Measurements from ENCODE around the gene ADAMTS14.

DNA sequence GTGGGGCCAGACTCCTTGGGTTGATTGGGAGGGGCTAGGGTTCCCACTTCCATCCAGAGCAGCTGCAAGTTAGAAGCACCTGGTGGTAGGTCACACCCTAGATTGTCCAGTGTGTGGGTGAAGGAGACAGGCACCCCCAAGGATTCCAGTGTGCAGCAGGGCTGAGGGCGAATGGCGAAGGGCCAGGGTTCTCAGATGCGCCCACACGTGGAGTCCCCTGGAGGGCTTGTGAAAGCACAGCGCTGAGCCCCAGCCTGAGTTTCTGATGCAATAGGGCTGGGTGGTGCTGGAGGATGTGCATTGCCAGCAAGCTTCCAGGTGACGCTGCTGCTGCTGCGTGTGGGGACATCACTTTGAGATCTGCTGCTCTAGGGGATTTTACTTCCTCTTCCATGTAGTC, 87.5 kb downstream of the ADAMTS14 start:
- TF ChIP-seq, protein P1, sequence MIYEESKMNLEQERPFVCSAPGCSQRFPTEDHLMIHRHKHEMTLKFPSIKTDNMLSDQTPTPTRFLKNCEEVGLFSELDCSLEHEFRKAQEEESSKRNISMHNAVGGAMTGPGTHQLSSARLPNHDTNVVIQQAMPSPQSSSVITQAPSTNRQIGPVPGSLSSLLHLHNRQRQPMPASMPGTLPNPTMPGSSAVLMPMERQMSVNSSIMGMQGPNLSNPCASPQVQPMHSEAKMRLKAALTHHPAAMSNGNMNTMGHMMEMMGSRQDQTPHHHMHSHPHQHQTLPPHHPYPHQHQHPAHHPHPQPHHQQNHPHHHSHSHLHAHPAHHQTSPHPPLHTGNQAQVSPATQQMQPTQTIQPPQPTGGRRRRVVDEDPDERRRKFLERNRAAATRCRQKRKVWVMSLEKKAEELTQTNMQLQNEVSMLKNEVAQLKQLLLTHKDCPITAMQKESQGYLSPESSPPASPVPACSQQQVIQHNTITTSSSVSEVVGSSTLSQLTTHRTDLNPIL (CRISPR knock-in tag; IDR thresholded peaks at IDR 0.05; ENCODE audit: low read depth): no peak
- TF ChIP-seq ISL1 (CRISPR knock-in tag; IDR thresholded peaks at IDR 0.05) (no peak), SNAI2 (CRISPR knock-in tag; IDR thresholded peaks at IDR 0.05) (no peak), RARB (CRISPR knock-in tag; IDR thresholded peaks at IDR 0.05) (no peak), ZFP30 (CRISPR knock-in tag; IDR thresholded peaks at IDR 0.05) (no peak)

All from SK-N-SH treated with all-trans-retinoic acid at 6 μM for 48 hours (cell line).